ENCODE data around the gene PSMD13. TPM values are rescaled to one million over a fixed set of nuclear protein-coding genes. Genes with fewer than 3 reads are reported as not detected.
"Not testable (repeated sequence)": the region's sequence is repeated elsewhere in the genome, so short reads cannot be mapped to it uniquely, and the experiment has no call there.

The PSMD13 gene
- total RNA-seq, 1 donor, result 130 TPM

GRCh38 chr11:285021-285893 lies 48.5 kb downstream of the PSMD13 start:
- no peak overlapping the region for H3K4me3 ChIP-seq (ENCODE audit: low read depth, low read length)
- TF ChIP-seq, protein P1, sequence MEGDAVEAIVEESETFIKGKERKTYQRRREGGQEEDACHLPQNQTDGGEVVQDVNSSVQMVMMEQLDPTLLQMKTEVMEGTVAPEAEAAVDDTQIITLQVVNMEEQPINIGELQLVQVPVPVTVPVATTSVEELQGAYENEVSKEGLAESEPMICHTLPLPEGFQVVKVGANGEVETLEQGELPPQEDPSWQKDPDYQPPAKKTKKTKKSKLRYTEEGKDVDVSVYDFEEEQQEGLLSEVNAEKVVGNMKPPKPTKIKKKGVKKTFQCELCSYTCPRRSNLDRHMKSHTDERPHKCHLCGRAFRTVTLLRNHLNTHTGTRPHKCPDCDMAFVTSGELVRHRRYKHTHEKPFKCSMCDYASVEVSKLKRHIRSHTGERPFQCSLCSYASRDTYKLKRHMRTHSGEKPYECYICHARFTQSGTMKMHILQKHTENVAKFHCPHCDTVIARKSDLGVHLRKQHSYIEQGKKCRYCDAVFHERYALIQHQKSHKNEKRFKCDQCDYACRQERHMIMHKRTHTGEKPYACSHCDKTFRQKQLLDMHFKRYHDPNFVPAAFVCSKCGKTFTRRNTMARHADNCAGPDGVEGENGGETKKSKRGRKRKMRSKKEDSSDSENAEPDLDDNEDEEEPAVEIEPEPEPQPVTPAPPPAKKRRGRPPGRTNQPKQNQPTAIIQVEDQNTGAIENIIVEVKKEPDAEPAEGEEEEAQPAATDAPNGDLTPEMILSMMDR (IDR thresholded peaks at IDR 0.05; ENCODE audit: insufficient read depth, low read depth, low read length), result no peak
- DNase-seq (ENCODE audit: low read depth), result no peak

- TF ChIP-seq, protein P1 (IDR thresholded peaks at IDR 0.05; ENCODE audit: insufficient read depth, low read depth, low read length), result no peak
- no peak overlapping the region for H3K4me3 ChIP-seq (ENCODE audit: low read depth, low read length)
- no peak for DNase-seq (ENCODE audit: low read depth)
Measured at GRCh38 chr11:285894-286220, 49.1 kb downstream of the PSMD13 start.

- DNase-seq (ENCODE audit: low read depth); H3K4me3 ChIP-seq (ENCODE audit: low read depth, low read length): not testable (repeated sequence)
Measured at GRCh38 chr11:286977-287820, 50.4 kb downstream of the PSMD13 start.

DNA sequence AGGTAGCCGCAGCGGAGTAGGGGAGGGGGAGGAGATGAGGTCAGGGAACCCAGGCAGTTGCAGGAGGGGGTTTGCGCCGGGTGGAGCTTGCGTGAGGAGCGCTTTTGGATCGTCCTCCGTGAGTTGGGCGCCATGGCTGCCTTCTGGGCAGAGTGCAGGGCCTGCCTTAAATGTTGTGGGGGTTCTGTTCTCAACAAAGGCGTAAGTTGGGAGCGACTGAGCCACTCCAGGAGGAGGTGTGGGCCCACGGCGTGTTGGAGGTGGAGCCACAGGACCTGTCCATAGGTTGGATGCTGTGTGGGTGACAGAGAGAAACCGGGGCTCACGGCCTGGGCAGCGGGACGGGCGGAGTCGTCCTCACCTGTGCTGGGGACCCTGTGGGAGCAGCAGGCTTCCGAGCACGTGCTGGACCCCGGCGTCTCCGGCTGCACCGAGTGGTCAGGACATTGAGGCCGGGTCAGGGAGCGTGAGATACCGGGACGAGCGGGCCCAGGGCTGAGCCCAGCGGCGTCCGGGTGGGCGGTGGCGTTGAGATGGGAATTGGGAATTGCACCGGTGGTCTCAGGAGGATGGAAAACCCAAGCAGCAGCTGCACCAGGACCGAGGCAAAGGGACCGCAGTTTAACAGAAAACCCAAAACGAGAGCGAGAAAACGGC lies 51.2 kb downstream of the PSMD13 start:
- no peak for DNase-seq (ENCODE audit: low read depth)
- TF ChIP-seq, protein P1 (IDR thresholded peaks at IDR 0.05; ENCODE audit: insufficient read depth, low read depth, low read length), result no peak
- H3K4me3 ChIP-seq (ENCODE audit: low read depth, low read length), result peak overlapping the region; percentile 63

GRCh38 chr11:288478-289397 lies 52.0 kb downstream of the PSMD13 start, which contains the start of gene PGGHG:
Gene PGGHG (plus strand): TSS chr11:289126. CDS start chr11:289817, 691 bp downstream.
- peak within 1 kb of the TSS; percentile 63 for H3K4me3 ChIP-seq (ENCODE audit: low read depth, low read length)
- peak; percentile 38 for DNase-seq (ENCODE audit: low read depth)
- TF ChIP-seq, protein P1 (IDR thresholded peaks at IDR 0.05; ENCODE audit: insufficient read depth, low read depth, low read length), result no peak

DNA sequence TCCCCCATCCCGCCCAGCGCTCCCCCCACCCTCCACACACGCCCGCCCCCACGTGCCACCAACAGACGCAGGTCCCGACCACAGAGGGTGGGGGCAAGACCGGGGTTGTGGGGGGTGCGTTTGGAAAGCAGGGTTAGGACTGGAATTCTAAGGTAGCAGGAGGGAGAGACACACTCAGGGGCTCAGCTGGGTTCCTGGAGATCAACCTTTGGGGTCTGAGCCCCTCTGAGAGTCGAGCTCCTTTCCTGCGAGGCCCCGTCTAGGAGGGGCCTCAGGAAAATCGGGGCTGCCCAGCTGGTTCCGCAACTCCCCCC lies 52.6 kb downstream of the PSMD13 start:
- H3K4me3 ChIP-seq (ENCODE audit: low read depth, low read length), result peak overlapping the region; percentile 63
- DNase-seq (ENCODE audit: low read depth), result no peak
- TF ChIP-seq, protein P1 (IDR thresholded peaks at IDR 0.05; ENCODE audit: insufficient read depth, low read depth, low read length), result no peak

All from fibroblast of villous mesenchyme (primary cell).